Nephron progenitor cell (in vitro differentiated cells): ENCODE measurements around the gene HLCS.

Experiments
- DNase-seq: peaks from one replicate; pipeline ENCODE4 v3.0.0; 2021
- H3K27ac Mint-ChIP-seq: 2 replicates; pipeline ENCODE4 v1.8.0; 2021; ENCODE audit warnings: mild to moderate bottlenecking, moderate library complexity, mixed read lengths
- H3K27me3 Mint-ChIP-seq: 2 replicates; pipeline ENCODE4 v1.8.0; 2021; ENCODE audit warnings: mild to moderate bottlenecking, low read depth, mixed read lengths; ENCODE audit not compliant: poor library complexity
- H3K36me3 Mint-ChIP-seq: 2 replicates; pipeline ENCODE4 v1.8.0; 2021; ENCODE audit warnings: low read depth, mixed read lengths
- H3K4me1 Mint-ChIP-seq: 2 replicates; pipeline ENCODE4 v1.8.0; 2021; ENCODE audit warnings: mixed read lengths
- H3K4me3 Mint-ChIP-seq: 2 replicates; pipeline ENCODE4 v1.8.0; 2021; ENCODE audit warnings: mild to moderate bottlenecking, moderate library complexity, mixed read lengths
- H3K9me3 Mint-ChIP-seq: 2 replicates; pipeline ENCODE4 v1.8.0; 2021; ENCODE audit warnings: mild to moderate bottlenecking, moderate library complexity, mixed read lengths
- CTCF ChIP-seq: fragments of 200-600 bp; sonication (generic); IDR thresholded peaks from 2 replicates; pipeline ENCODE4 v1.5.0; 2021; ENCODE audit warnings: antibody characterized with exemption

The HLCS gene

GRCh38 chr21:36893581-36893980, 72.9 kb downstream of the HLCS start:
- Mint-ChIP-seq H3K9me3 (no peaks in the 10 kb centered on the region), H3K4me3 (no peak overlapping the region), H3K36me3 (peaks cover 64% of the 10 kb centered on the region), H3K27ac (no peak overlapping the region), H3K4me1 (peaks cover 18% of the 10 kb centered on the region), H3K27me3 (peaks cover 3% of the 10 kb centered on the region)
- DNase-seq: no peak
- TF ChIP-seq CTCF: no peak

GRCh38 chr21:36892201-36892600, 74.3 kb downstream of the HLCS start:
- H3K27ac Mint-ChIP-seq: no peak overlapping the region
- TF ChIP-seq CTCF: no peak
- peaks cover 61% of the 10 kb centered on the region for H3K36me3 Mint-ChIP-seq
- H3K4me3 Mint-ChIP-seq: no peak overlapping the region
- H3K4me1 Mint-ChIP-seq: peaks cover 31% of the 10 kb centered on the region
- DNase-seq: no peak
- H3K27me3 Mint-ChIP-seq: peaks cover 3% of the 10 kb centered on the region
- H3K9me3 Mint-ChIP-seq: no peaks in the 10 kb centered on the region

- peaks cover 59% of the 10 kb centered on the region for H3K36me3 Mint-ChIP-seq
- peak overlapping the region; percentile 83 for H3K27ac Mint-ChIP-seq
- peaks cover 3% of the 10 kb centered on the region for H3K27me3 Mint-ChIP-seq
- no peak for TF ChIP-seq CTCF
- H3K4me3 Mint-ChIP-seq: no peak overlapping the region
- DNase-seq: no peak
- H3K4me1 Mint-ChIP-seq: peaks cover 33% of the 10 kb centered on the region
- H3K9me3 Mint-ChIP-seq: no peaks in the 10 kb centered on the region
These were observed 74.8 kb downstream of the HLCS start for GRCh38 chr21:36891692-36892091.

GRCh38 chr21:36891121-36891520, 75.3 kb downstream of the HLCS start:
- Mint-ChIP-seq H3K4me3 (no peak overlapping the region), H3K4me1 (peaks cover 33% of the 10 kb centered on the region), H3K9me3 (no peaks in the 10 kb centered on the region), H3K27ac (no peak overlapping the region), H3K27me3 (peaks cover 3% of the 10 kb centered on the region), H3K36me3 (peaks cover 54% of the 10 kb centered on the region)
- DNase-seq: no peak
- no peak for TF ChIP-seq CTCF

GRCh38 chr21:36890086-36890485, 76.4 kb downstream of the HLCS start:
- TF ChIP-seq CTCF: no peak
- H3K27ac Mint-ChIP-seq: no peak overlapping the region

GRCh38 chr21:36889401-36889800, 77.1 kb downstream of the HLCS start:
- Mint-ChIP-seq H3K4me3 (no peak overlapping the region), H3K27ac (no peak overlapping the region), H3K36me3 (peaks cover 59% of the 10 kb centered on the region), H3K4me1 (peaks cover 33% of the 10 kb centered on the region), H3K9me3 (peaks cover 8% of the 10 kb centered on the region), H3K27me3 (peaks cover 3% of the 10 kb centered on the region)
- no peak for TF ChIP-seq CTCF
- no peak for DNase-seq

More at GRCh38 chr21:36890086-36890485, 76.4 kb downstream of the HLCS start:
- H3K27me3 Mint-ChIP-seq: peaks cover 3% of the 10 kb centered on the region
- no peak overlapping the region for H3K4me3 Mint-ChIP-seq
- no peak for DNase-seq
- peaks cover 2% of the 10 kb centered on the region for H3K9me3 Mint-ChIP-seq
- peaks cover 57% of the 10 kb centered on the region for H3K36me3 Mint-ChIP-seq
- H3K4me1 Mint-ChIP-seq: peaks cover 33% of the 10 kb centered on the region
